Activated CD4-positive, alpha-beta T cell treated with anti-CD3 and anti-CD28 coated beads for 24 hours (primary cell): ENCODE data around the gene MAD1L1.
"Not testable (repeated sequence)": the region's sequence is repeated elsewhere in the genome, so short reads cannot be mapped to it uniquely, and the experiment has no call there.

Experiments used
- DNase-seq, 2 donors: peaks; one replicate each; pipeline ENCODE4 v3.0.0-alpha.2; 2020; ENCODE audit warnings: low read depth in 2 of 2

MAD1L1 gene

DNA sequence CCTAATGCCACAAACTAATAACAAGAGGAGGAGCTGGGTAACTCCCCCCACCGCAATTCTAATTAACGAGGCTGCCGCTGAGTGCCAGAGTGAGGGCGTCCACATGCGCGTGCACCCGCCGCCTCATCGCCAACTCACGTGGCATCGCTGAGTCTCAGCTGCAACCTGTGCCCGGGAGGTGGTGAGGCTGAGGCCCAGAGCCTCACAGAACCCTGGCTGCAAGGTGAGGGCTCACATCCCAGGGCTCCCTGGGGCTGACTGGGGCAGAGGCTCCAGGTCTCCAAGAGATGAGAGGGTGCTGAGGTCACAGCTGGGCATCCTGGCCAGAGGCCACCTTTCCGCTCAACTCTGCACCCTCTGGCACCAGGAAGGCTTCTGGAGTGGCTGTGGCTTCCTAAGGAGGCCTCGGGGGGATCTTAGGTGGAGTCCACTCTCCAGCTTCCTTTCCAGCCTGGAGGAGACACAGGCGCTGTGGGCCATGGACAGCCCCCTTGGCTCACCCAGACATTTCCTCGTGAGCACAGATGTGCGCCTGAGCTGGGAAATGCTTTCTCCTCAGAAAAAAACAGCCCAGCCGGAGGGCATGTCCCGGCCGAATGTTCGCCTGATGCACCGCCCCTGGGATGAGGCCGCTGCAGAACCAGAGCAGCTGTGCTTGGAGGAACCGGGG, 242.6 kb downstream of the MAD1L1 start:
- no peak for DNase-seq

DNA sequence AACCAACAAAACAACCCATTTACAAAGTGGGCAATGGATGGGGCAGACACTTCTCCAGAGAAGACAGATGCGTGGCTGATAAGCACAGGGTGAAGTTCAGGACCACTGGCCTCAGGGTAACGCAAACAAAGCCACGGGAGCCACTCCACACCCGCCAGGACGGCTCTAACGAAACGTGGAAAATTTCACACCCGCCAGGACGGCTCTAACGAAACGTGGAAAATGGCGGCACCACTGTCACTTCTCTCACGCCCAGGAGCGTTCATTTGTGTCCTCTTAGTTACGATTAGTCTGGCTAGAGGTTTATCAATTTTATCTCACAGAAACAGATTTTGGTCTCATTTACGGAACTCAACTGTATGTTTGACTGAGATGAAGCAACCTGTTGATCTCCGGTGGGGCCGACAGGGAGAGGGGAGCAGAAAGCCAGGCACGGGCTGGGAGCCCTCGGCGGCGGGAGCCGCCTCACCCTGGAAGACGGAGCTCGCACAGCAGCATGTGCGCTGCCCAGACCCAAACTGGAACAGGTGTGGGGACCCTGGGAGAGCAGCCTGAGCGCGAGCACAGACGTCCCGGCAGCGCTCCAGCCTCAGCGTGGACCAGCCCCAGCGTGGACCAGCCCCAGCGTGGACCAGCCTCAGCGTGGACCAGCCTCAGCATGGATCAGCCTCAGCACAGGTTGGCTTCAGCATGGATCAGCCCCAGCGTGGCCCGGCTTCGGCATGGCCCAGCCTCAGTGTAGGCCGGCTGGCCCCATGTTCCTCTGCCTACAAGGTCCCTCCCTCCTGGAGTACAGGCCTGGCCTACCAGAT, 243.5 kb downstream of the MAD1L1 start:
- no peak for DNase-seq

DNA sequence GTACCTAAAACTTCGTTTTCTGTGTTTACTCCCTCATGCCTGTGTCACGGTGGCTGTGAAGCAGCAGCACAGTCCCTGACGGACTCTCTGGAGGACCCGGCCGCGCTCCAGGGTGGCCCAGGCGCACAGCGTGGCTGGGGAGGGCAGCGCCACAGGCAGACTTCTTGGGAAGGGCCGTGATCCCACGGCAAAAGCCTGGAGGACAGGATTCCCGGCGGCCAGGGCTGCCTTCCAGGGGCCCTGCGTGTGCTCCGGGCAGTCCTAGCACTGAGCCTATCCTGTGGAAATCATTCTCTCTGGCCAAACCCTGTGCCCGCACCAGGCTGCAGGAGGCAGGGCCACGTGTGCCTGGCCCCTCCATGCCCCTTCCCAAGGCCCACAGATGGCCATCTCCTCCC, 244.2 kb downstream of the MAD1L1 start:
- DNase-seq: no peak

DNA sequence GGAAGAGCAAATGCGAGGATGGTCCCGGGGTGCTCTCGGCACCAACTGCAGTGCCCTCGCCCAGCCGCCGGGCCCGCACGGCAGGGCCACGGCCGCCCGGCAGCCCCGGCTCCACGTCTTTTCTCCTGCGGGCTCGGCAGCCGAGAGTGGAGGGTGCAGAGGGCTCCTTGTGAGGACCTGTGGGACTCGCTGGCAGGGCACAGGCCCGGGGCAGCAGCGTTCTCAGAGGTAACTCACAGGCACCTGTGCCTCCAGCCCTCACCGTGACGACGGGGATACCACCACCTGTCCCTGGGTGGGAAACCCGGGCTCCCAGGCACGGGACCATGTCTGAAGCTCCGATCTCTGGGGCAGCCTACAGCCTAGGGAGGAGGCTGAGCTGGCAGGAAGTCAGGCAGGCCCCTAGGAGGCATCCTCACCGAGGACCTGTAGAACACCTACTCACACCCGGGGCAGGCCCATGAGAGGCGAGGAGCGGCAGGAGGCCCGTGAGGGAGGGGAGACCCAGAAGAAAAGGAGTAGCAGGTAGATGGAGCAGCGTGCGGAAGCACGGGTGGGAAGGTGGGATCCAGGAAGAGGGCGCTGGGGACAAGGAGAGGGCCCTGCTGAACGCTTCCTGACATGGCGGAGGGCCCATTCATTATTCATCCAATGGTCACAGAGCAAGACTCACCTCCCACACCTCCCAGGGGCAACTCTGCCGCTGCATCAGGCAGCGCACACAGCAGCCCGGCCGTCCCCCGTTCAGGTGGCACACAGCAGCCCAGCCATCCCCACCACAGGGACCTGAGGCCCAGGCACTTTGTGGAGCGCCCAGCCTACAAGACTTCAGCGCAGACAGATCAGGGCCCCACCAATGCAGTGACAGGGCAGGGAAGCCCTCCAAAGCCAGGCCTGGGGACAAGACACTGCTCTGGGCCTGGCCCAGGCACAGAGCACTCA, 244.9 kb downstream of the MAD1L1 start:
- no peak for DNase-seq

DNA sequence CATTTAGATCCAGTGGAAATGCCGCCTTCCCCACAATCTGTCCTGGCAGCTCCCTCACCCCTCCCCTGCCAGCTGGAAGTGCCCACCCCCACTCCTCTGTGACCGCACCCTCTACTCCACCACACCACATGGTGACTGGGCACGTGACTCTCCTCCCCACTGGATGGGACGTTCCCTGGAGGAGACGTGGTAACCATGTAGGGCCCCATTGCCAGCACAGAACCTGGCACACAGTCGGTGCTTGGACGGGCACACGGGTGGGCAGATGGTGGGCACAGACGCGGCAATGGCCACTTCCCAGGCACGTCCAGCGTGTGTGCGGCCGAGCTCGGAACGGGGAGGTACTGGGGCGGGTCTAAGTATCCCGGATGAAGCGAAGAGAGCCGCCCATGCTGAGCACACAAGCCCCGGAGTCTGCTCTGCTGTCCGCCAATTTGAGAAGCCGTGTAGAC, 245.6 kb downstream of the MAD1L1 start:
- DNase-seq: no peak

DNA sequence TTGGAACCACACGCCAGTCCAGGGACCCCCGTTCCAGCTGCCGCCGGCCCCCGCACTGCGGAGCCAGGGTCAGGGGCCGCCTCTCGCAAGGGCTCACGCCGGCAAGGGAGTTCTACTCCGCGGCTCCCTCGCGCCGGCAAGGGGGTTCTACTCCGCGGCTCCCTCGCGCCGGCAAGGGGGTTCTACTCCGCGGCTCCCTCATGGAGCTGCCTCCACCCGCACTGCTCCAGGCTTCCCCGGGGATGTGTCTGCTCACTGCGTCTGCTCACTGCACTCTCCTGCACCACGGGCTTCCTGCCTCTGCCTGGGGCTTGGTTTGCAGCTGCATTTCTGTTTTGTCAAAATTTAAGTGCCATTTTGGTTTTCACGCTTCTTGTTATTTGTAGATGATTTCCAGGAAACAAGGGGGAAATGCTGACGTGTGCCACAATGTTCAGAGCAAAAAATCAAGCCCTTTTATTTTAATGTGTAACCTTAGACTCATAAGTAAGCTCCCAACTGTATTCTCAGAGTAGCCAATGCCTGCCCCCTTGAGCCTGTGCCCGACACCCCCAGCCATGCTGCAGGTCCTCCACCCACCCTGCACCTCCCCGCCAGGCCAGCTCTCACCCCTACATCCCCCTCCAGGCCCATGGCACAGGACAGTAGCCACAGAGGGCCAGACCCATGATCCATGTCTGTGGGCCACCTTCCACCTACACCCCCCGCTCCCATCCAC, 246.2 kb downstream of the MAD1L1 start:
- no peak for DNase-seq

GRCh38 chr7:1985936-1986335, 246.8 kb downstream of the MAD1L1 start:
- no peak for DNase-seq

GRCh38 chr7:1985042-1985441, 247.7 kb downstream of the MAD1L1 start:
- DNase-seq: no peak

DNA sequence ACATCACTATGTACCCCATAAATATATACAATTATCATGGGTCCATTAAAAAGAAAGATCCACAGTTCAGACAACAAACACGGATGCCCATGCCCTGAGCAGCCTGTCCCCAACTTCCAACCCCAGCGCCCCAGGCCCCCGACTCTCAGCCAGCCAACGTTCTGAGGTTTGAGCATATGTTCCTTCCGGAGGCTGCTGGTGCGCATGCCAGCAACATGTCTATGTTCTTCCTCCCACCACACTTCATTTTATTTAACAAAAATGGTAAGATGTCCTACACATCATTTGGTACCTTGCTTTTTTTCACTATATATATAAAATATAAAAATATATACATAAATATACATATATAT, 250.9 kb downstream of the MAD1L1 start:
- DNase-seq: no peak

DNA sequence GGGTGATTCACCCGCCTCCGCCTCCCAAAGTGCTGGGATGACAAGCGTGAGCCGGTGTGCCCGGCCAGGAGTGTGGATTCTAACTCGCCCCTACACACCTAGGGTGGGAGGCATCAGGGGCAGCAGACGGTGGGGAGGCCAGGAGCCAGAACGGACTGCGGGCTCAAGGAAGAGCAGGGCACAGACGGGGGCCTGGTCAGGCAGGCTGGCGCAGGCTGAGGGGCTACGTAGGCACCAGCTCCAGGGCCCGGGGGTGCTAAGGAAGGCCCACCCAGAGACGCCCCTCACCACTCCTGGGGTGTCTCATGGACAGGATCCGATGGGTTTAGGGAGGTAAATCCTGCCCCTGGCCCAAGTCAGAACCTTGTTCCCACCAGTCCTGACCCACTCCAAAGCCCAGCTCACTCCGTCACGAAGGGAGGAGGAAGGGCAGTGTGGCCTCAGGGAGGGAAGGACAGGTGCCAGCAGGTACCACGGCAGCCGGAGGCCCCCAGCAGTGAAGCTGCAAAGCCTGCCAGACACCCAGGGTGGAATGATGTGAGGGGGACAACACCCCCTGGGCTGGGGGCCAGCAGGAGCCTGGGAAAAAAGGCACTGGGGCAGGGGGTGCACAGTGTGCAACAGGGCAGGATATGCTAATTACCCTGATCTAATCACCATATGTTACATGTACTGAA, 251.4 kb downstream of the MAD1L1 start:
- no peak for DNase-seq

DNA sequence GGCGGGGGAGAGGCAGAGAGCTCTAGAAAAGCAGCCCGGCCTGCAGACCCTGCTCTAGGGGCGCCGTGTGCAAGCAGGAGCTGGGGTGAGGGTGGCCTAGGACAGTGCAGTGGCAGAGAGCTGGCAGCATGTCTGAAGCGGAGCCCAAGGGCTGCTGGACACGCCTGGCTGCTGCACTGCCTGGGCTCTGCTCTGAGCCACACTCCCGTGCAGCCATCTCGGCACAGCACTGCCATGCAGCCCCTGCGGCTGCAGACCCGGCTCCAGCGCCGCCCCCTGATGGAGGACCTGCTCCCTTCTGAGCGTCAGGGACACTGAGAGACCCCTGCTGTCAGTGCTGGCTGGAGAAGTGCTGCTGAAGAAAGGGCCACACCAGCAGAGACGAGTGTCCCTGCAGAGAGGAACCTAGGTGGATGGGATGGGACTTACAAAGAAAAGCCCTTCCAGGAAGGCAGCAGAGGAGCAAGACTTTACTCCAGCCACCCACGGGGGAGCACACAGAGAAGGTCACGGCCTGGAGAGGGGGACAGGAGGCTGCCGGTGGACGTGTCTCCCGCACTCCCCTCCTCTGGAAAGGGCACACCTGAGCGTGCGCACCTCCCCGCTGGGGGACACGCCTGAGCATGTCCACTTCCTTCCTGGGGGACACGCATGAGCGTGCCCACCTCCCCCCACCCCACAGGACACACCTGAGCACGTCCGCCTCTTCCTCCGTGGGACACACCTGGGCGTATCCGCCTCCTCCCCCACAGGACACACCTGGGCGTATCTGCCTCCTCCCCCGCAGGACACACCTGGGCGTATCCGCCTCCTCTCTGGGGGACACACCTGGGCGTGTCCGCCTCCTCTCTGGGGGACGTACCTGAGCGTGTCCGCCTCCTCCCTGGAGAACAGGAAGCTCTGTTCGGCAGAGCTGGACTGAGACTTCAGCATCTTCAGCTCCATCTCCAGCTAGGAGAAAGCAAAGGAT, 252.9 kb downstream of the MAD1L1 start:
- DNase-seq: no peak

DNA sequence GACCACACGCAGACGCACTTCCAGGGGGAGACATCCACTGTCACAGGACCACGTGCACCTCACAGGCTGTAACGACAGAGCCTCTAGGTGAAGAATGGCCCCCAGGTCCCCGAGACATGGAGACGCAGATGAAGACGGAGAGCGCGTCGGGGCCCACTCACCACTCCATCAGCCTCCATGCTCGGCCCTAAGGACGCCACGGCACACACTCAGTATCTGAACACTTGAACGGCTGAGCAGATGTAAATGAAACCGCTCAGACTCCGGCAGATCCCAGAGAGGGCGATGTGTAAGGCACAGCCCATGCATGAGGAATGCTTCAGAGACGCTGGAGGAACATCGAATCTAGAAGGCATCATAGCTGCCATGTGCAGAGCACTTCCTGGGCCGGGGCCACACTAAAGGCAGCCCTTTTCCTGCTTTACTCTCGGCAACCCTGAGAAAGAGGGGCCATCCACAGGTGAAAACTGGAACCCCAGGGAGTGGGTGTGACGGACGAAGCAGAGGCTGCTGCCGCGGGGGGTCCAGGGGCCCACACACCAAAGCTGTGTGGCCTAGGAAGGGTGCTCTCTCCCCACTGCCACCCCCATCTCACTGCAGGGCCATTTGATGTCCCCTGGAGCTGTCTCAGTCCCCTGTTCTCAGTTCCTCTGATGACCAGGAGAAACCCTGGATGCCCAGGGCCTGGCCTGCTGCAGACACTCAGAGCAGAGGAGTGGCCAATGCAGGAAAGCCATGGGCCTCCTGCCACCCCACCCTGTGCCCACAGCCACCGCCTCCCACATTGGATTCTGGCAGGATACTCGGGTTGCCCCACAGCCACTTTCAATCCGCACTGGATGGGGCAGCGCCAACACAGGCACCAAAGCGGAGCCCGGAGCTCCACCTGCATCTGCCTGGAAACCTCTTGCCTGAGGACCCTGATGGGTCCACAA, 253.8 kb downstream of the MAD1L1 start:
- no peak for DNase-seq

DNA sequence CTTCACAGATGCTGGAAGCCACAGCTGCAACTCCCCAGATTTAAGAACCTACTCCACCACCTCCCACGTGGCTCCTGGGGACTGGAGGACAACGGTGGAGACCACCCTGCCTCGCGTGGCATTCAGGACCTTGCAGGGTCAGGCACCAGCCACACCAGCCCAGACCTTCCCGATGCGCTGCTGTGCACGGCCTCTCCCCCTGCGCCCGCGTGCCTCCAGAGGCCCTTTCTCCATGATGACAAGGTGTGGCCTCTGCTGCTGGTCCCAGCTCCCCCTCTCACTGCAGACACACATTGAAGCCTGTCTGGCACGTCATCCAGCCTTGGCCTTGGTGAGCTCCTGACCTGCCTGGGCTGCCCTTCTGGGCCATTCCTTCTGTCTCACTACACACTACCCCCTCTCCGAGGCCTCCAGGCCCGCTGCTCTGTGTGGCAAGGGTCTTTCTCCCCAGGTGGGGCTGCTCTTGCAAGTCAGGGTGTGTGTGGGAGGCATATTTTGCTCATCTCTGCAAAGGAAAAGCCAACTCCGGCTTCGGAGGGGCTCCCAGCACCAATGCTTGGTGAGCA, 254.8 kb downstream of the MAD1L1 start:
- DNase-seq: no peak

- no peak for DNase-seq
Measured at GRCh38 chr7:1977059-1977875, 255.5 kb downstream of the MAD1L1 start.

- DNase-seq: not testable (repeated sequence)
Measured at GRCh38 chr7:1976521-1976920, 256.2 kb downstream of the MAD1L1 start.

DNA sequence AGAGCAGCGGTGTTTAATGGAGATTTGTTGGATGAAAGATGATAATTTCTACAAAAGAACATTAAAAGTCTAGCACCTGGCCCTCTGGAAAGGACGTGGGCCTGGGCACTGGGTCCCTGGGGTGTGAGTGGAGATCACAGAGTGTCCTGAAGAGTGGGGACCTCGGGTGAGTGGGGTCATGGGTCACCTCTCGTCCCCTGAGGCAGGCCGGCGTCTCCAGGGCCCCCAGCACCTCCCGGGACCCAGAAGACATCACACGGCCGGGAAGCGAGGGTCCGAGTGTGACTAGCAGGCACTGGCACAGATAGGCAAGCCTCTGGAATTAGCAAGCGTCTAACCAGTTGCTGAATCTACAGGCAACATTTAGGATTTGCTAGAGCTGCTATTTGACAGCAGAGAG, 257.2 kb downstream of the MAD1L1 start:
- DNase-seq: no peak

- no peak for DNase-seq
Measured at GRCh38 chr7:1975179-1975578, 257.6 kb downstream of the MAD1L1 start.
